KBM-7 (cell line): ENCODE data around the gene SEC16A.
A peak's percentile ranks its signal among the peaks of the same experiment; 100 is the strongest.

Source experiments
- DNase-seq: peaks from one replicate; pipeline ENCODE4 v3.0.0-alpha.2; 2015
- in situ Hi-C: fragments of 300-500 bp; cut with MboI; formaldehyde crosslinking; loops from 2 replicates; pipeline ENCODE4 v1.14.3; 2020; ENCODE audit warnings: low sequenced_read_pairs, low pct_unique_long_range_greater_than_20kb, mixed read lengths

The SEC16A gene

GRCh38 chr9:136451221-136451877 is 31.5 kb downstream of the SEC16A start:
- DNase-seq = no peak
- in situ Hi-C loops = no loop called here

DNA sequence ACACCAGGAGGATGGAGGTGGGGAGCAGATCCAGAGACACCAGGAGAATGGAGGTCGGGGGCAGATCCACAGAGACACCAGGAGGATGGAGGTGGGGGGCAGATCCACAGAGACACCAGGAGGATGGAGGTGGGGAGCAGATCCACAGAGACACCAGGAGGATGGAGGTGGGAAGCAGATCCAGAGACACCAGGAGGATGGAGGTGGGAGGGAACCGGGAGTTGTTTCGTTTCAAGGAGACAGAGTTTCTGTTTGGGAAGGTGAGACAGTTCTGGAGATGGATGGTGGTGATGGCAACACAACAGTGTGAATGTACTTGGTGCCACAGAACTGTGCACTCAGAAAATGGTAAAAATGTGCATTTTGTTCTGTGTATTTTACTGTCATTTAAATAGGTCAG is 34.2 kb downstream of the SEC16A start:
- no peak for DNase-seq
- in situ Hi-C loops = no loop called here

GRCh38 chr9:136447173-136447778 is 35.6 kb downstream of the SEC16A start:
- in situ Hi-C loops = no loop called here
- DNase-seq = no peak

- in situ Hi-C loops = no loop called here
- DNase-seq = no peak
These were observed 37.0 kb downstream of the SEC16A start for GRCh38 chr9:136445799-136446198.

DNA sequence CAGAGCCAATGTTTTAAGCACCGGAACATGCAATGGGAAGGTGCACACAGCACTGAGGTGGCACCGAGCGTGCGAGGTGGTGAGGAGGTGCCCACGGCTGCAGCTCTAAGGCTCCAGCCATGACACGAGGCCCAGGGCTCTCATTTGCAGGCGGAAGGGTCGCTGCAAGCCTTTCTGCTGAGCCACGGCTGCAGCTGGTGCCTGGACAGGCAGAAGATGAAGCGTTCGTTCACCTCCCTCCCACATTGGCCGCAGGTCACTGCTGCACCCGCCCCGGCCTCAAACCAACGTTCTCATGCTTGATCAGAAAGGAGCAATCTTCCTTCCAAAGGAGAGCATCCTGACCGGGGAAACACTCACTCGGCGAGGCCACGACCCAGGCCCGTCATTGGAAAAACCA is 38.7 kb downstream of the SEC16A start:
- no peak for DNase-seq
- in situ Hi-C loops = no loop called here

- DNase-seq = no peak
- in situ Hi-C loops = no loop called here
These were observed 39.2 kb downstream of the SEC16A start for GRCh38 chr9:136443687-136444086.

- in situ Hi-C loops = no loop called here
- DNase-seq = no peak
These were observed 39.8 kb downstream of the SEC16A start for GRCh38 chr9:136443087-136443486.

DNA sequence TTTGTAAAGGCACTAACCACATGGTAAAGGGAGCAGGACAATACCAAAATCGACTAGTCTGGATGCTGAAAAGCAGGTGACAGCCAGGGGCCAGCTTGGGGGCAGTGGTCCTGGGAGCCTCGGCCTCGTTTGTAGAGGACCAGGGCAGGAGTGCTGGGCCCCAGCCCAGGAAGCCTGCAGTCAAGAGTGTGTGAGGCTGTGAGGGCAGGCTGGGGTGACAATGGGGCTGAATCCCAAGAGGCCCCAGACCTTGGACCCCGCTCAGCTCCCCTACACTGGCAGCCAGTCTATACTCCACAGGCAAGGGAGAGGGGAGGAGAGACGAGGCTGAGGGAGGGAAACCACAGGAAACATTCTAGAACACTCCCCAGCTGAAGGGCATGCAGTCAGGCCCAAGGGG is 40.6 kb downstream of the SEC16A start:
- in situ Hi-C loops = no loop called here
- no peak for DNase-seq

DNA sequence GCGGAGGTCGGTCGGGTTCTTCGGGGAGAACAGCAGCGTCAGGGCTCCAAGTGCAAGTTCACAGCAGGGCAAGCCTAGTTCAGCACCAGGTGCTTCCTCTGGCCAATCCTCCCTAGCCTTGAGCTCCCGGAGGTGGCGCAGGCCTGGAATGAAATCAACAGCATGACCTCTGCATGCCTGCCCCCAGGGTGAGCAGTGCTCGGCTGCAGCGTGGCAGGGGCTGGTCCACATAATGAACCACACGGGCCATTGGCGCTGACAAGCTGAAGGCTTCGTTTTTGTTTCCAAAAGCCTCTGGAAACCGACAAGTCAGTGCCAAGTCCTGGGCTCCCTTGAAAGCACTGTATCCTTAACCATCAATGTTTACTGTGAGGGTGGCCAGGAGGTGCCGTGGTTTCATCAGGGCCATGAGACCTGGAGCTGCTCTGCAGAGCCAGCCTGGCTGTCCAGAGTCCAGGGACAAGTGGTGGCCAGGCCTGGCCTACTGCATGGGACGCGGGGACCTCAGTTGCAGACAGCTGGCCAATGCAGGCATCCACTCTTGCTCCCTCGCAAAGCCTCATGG is 41.1 kb downstream of the SEC16A start:
- in situ Hi-C loops = no loop called here
- no peak for DNase-seq

DNA sequence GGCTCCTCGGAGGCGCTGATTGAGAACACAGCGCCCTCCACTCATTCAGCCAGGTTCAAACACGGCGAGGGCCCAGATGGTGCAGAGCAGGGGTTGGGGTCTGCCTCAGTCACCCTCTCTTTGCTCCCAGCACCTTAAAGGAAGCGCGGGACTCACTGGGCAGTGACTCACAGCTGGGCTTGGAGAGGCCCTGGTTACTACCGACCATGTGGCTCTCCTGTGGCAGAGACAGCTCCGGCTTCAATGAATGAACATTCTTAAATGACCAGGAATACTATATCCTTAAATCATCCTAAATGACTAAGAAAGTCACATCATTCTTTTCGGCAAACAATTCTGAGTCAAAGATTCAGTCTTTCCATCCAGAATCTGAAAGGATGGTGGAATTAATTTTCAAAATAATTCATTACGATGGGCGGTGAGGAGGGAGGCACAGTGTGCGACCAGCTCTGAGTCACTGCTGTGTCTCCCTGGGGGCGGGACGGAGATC is 41.6 kb downstream of the SEC16A start:
- DNase-seq = no peak
- in situ Hi-C loops = no loop called here

DNA sequence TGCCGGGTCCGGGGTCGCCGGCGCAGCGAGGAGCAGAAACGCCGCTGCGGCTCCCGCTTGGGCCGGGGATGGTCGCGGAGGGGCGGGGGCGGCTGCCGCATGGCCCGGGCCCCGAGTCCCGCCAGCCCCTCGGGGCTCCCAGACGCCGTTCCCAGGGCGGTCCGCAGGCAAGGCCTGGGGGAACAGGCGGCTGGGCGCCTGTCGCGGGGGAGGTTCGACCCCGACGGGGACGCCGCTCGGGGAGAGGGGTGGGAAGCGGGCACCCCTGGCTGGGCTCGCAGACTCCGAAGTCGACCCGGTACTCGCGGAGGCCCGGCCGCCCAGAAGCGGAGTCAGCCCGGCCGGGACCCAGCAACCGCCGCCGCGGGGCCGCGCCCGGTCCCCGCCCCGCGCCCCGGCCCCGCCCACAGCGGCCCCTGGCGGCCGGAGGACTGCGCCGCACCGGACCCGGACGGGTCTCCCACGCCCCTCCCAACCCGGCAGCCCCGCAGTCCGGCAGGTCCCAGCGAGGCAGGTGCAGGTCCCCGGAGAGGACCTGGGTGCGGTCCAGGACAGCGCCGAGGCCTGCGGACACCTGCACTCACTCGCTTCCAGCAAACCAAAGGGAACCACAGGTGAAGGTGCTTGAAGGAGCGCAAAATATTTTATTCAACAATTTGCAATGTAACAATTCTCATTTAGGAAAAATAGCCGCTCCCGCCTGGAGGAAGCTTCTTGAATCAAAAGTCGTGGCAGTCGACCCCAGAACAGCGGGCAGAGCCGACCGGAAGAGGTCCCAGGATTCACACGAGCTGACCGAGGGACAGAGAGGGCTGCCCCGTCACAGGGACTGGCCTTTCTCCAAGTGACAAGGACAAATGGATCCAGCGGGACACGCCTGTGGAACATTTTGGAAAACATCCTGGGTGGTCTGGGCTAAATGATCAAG is 43.1 kb downstream of the SEC16A start, which contains the start of gene INPP5E:
Gene INPP5E, minus strand, starts transcription at position 365 of the 928 bp plus-strand sequence. CDS start 426 bp downstream, outside the sequence.
- DNase-seq = peak; percentile 49
- in situ Hi-C loops = no loop called here

DNA sequence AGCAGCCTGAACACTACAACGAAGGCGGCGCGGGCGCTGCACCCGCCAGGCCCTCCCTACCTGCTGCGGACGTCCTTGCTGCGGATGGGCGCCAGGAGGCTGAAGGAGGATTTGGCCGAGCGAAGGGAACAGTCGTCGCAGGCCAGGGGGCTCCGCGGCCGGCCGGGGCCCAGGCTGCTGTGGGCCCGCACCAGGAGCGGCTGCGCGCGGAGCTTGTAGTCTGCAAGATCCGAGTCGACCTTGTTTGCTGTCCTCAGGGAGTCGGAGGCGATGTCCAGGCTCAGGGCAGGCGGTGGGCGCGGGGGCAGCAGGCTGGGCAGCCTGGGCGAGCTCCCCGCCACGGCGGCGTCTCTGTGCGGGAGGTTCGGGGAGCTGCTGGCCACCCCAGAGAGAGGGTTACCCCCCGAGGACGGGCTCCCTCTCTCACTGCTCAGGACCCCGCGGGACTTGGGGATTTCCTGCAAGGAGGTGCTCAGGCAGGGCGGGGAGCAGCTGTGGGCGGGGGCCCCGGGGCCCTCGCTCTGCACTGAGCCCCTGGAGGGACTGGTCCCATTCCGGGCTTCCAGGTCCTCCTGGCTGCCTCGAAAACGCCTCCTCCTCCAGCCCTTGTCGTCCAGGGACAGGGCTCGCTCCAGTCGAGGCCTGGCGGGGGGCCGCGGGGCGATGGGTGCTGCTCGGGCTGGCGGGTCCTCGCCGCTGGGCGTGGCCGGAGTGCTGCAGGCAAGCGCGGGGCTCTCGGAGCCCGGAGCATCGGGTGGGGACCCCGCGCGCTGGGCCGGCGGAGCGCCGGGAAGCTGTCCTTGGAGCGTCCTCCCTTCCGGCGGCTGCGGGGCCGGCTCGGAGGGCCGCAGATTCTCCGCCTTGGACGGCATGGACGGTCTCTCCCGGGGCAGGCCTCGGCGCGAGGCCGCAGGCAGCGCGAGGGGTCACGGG is 44.0 kb downstream of the SEC16A start:
- DNase-seq = peak; percentile 33
- in situ Hi-C loops = no loop called here

DNA sequence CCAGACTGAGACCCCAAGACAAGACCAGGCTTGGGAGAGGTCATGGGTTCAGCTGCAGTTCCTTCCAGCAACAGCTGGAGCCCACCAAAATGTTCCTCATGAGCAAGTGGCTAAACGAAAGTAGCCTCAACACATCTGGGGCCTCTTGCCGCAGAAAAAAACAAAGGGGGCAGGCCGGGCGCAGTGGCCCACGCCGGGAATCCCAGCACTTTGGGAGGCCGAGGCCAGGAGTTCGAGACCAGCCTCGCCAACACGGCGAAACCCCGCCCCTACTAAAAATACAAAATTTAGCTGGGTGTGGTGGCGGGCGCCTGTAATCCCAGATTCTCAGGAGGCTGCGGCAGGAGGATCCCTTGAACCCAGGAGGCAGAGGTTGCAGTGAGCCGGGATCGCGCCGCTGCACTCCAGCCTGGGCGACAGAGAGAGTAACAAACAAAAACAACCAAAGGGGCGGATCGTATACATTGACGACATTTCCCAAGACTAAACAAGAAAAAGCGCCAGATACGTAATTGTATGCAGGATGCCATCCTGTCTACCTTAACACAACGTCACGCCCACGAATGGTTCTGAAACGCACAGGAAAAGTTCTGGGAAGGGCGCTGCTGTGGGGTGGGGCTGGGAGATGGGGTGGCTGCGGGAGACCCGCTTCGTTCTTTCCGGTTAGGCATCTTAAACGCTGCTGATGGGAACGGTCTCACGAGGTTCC is 44.8 kb downstream of the SEC16A start:
- no peak for DNase-seq
- in situ Hi-C loops = no loop called here

DNA sequence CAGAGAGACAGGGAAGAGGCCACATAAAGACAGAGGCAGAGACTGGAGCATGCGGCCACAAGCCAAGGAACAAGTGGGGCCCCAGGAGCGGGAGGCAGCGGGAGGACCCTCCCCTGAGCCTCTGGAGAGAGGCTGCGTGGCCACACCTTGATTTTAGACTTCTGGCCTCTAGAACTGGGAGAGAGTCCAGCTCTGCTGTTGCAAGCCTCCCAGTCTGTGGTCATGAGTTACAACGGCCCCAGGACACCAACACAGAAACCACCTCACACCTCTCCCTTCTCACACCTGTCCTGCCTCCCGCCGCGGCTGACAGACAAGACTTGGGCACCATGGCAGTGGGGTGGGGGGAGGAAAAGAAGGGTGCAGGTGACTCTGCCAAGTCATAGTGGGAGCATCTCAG is 45.4 kb downstream of the SEC16A start:
- no peak for DNase-seq
- in situ Hi-C loops = no loop called here

GRCh38 chr9:136436055-136436634 is 46.7 kb downstream of the SEC16A start:
- in situ Hi-C loops = no loop called here
- DNase-seq = no peak

GRCh38 chr9:136434580-136435169 is 48.2 kb downstream of the SEC16A start:
- in situ Hi-C loops = no loop called here
- no peak for DNase-seq

GRCh38 chr9:136433849-136434579 is 48.8 kb downstream of the SEC16A start:
- in situ Hi-C loops = no loop called here
- DNase-seq = no peak
